H1 (cell line): ENCODE measurements around the gene TK1. TPM values are rescaled to one million over a fixed set of nuclear protein-coding genes. Genes with fewer than 3 reads are reported as not detected.

Source experiments
- BACH1 ChIP-seq: IDR thresholded peaks from 2 replicates; pipeline ENCODE4 v1.6.1; 2012; ENCODE audit warnings: low read length, improper control_type of control experiment
- CTBP2 ChIP-seq: IDR thresholded peaks from 2 replicates; pipeline ENCODE4 v1.7.0; 2011; ENCODE audit warnings: borderline replicate concordance, mild to moderate bottlenecking, moderate library complexity, mixed read lengths, low read length; ENCODE audit not compliant: insufficient read depth, insufficient read length
- EGR1 ChIP-seq: IDR thresholded peaks from 2 replicates; pipeline ENCODE4 v1.6.1; 2011; ENCODE audit warnings: low read depth, low read length, borderline replicate concordance
- EP300 ChIP-seq, 2 experiments: IDR thresholded peaks; 1 replicate in 1 of 2; 2 replicates in 1 of 2; pipeline ENCODE4 v1.6.1; 2011 to 2012; ENCODE audit warnings: low read depth in 2 of 2, low read length in 2 of 2, mild to moderate bottlenecking in 2 of 2, borderline replicate concordance in 1 of 2, inconsistent platforms in 1 of 2, moderate library complexity in 1 of 2
- EZH2 ChIP-seq: fragments of 200-600 bp; sonication (generic); IDR thresholded peaks from 2 replicates; pipeline ENCODE4 v1.7.1; 2012; ENCODE audit warnings: low read depth, mild to moderate bottlenecking, moderate library complexity, low read length, inconsistent platforms; ENCODE audit not compliant: severe bottlenecking
- RBBP5 ChIP-seq: IDR thresholded peaks from 2 replicates; pipeline ENCODE4 v1.7.1; 2012; ENCODE audit warnings: low read depth, mild to moderate bottlenecking, inconsistent platforms, low read length, moderate library complexity, borderline replicate concordance
- TCF12 ChIP-seq: IDR thresholded peaks from 2 replicates; pipeline ENCODE4 v1.6.1; 2011; ENCODE audit warnings: low read depth, mild to moderate bottlenecking, low read length
- YY1 ChIP-seq: IDR thresholded peaks from 2 replicates; pipeline ENCODE4 v1.6.1; 2011; ENCODE audit warnings: low read depth, mild to moderate bottlenecking, low read length
- polyA plus RNA-seq, 7 experiments: library from polyadenylated mRNA; depleted of rRNA in 3 of 7; stranded (reverse) in 5 of 7; unstranded in 2 of 7; fragments of >200 nt in 5 of 7; fragments of 200-250 nt in 2 of 7; gene quantifications; 1 replicate in 5 of 7; 2 replicates in 1 of 7; 4 replicates in 1 of 7; pipeline versions ENCODE4 v1.2.1 to v1.2.3, GENCODE V29; 2011 to 2013; ENCODE audit warnings: missing spikeins in 2 of 7, mixed read lengths in 2 of 7
- total RNA-seq: library from RNA; stranded (reverse); fragmentation: NEBNext Ultra II Directional; extraction: Animal tissue kit (Norgen Biotek cat#: 25700); gene quantifications from 2 replicates; pipeline ENCODE4 v1.2.1, GENCODE V29; 2021
- TF ChIP-seq, protein P1 (sequence below): fragments of 300-600 bp; sonication (generic); IDR thresholded peaks from 2 replicates; pipeline ENCODE4 v1.7.1; 2012; ENCODE audit warnings: low read length, moderate library complexity, mild to moderate bottlenecking, inconsistent platforms; ENCODE audit not compliant: insufficient replicate concordance
- TF ChIP-seq, protein P2 (sequence below): IDR thresholded peaks from 2 replicates; pipeline ENCODE4 v1.6.1; 2011; ENCODE audit warnings: low read depth, mild to moderate bottlenecking, low read length; ENCODE audit not compliant: insufficient read depth

TK1 gene
- total and polyA plus RNA-seq, 2 of the 8 experiments (the other 6 are each of a cell fraction or from before 2014, with no cell fraction given), result 66.9 to 147 TPM

- TF ChIP-seq, protein P1, sequence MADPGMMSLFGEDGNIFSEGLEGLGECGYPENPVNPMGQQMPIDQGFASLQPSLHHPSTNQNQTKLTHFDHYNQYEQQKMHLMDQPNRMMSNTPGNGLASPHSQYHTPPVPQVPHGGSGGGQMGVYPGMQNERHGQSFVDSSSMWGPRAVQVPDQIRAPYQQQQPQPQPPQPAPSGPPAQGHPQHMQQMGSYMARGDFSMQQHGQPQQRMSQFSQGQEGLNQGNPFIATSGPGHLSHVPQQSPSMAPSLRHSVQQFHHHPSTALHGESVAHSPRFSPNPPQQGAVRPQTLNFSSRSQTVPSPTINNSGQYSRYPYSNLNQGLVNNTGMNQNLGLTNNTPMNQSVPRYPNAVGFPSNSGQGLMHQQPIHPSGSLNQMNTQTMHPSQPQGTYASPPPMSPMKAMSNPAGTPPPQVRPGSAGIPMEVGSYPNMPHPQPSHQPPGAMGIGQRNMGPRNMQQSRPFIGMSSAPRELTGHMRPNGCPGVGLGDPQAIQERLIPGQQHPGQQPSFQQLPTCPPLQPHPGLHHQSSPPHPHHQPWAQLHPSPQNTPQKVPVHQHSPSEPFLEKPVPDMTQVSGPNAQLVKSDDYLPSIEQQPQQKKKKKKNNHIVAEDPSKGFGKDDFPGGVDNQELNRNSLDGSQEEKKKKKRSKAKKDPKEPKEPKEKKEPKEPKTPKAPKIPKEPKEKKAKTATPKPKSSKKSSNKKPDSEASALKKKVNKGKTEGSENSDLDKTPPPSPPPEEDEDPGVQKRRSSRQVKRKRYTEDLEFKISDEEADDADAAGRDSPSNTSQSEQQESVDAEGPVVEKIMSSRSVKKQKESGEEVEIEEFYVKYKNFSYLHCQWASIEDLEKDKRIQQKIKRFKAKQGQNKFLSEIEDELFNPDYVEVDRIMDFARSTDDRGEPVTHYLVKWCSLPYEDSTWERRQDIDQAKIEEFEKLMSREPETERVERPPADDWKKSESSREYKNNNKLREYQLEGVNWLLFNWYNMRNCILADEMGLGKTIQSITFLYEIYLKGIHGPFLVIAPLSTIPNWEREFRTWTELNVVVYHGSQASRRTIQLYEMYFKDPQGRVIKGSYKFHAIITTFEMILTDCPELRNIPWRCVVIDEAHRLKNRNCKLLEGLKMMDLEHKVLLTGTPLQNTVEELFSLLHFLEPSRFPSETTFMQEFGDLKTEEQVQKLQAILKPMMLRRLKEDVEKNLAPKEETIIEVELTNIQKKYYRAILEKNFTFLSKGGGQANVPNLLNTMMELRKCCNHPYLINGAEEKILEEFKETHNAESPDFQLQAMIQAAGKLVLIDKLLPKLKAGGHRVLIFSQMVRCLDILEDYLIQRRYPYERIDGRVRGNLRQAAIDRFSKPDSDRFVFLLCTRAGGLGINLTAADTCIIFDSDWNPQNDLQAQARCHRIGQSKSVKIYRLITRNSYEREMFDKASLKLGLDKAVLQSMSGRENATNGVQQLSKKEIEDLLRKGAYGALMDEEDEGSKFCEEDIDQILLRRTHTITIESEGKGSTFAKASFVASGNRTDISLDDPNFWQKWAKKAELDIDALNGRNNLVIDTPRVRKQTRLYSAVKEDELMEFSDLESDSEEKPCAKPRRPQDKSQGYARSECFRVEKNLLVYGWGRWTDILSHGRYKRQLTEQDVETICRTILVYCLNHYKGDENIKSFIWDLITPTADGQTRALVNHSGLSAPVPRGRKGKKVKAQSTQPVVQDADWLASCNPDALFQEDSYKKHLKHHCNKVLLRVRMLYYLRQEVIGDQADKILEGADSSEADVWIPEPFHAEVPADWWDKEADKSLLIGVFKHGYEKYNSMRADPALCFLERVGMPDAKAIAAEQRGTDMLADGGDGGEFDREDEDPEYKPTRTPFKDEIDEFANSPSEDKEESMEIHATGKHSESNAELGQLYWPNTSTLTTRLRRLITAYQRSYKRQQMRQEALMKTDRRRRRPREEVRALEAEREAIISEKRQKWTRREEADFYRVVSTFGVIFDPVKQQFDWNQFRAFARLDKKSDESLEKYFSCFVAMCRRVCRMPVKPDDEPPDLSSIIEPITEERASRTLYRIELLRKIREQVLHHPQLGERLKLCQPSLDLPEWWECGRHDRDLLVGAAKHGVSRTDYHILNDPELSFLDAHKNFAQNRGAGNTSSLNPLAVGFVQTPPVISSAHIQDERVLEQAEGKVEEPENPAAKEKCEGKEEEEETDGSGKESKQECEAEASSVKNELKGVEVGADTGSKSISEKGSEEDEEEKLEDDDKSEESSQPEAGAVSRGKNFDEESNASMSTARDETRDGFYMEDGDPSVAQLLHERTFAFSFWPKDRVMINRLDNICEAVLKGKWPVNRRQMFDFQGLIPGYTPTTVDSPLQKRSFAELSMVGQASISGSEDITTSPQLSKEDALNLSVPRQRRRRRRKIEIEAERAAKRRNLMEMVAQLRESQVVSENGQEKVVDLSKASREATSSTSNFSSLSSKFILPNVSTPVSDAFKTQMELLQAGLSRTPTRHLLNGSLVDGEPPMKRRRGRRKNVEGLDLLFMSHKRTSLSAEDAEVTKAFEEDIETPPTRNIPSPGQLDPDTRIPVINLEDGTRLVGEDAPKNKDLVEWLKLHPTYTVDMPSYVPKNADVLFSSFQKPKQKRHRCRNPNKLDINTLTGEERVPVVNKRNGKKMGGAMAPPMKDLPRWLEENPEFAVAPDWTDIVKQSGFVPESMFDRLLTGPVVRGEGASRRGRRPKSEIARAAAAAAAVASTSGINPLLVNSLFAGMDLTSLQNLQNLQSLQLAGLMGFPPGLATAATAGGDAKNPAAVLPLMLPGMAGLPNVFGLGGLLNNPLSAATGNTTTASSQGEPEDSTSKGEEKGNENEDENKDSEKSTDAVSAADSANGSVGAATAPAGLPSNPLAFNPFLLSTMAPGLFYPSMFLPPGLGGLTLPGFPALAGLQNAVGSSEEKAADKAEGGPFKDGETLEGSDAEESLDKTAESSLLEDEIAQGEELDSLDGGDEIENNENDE, result no peak
- TF ChIP-seq EZH2 (no peak), TCF12 (no peak), EGR1 (no peak), RBBP5 (no peak), EP300 (IDR thresholded peaks at IDR 0.05; ENCODE audit: borderline replicate concordance in 1 of 2, low read depth in 2 of 2, low read length in 2 of 2) (no peak), YY1 (no peak), BACH1 (no peak), CTBP2 (no peak)
- TF ChIP-seq, protein P2, sequence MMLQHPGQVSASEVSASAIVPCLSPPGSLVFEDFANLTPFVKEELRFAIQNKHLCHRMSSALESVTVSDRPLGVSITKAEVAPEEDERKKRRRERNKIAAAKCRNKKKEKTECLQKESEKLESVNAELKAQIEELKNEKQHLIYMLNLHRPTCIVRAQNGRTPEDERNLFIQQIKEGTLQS, result no peak
- TF ChIP-seq, all 59 proteins: peak for 0
Observed at GRCh38 chr17:78197147-78197832, 10.4 kb upstream of the TK1 start (continued).
